ENCODE measurements around the gene CYS1. TPM values are rescaled to one million over a fixed set of nuclear protein-coding genes. Genes with fewer than 3 reads are reported as not detected.

The CYS1 gene, protein sequence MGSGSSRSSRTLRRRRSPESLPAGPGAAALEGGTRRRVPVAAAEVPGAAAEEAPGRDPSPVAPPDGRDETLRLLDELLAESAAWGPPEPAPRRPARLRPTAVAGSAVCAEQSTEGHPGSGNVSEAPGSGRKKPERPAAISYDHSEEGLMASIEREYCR
- 1.6 and 2.6 TPM in 2 replicates for total RNA-seq

DNA sequence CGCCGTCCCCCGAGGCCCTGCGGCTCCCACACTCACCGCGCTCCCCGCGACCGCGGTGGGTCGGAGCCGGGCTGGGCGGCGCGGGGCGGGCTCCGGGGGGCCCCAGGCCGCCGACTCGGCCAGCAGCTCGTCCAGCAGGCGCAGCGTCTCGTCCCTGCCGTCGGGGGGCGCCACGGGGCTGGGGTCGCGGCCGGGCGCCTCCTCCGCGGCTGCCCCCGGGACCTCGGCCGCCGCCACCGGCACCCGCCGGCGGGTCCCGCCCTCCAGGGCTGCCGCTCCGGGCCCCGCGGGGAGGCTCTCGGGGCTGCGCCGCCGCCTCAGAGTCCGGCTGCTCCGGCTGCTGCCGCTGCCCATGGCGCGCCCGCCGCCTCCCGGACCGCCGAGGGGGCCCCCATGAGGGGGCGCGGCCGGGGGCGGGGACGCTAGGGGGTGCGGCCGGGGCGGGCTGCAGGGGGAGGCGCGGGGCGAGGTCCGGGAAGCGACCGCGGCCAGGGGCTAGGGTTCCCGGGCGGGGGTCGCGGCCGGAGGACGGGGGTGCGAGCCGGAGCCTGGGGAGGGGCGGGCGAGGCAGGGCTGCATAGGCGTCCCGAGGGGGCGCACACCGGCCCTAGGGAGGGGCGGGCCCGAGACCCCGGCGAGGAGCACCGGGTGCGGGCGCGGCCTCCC lies at the start of gene CYS1:
CYS1 (minus strand) TSS at position 542 of the 666 bp plus-strand sequence; CDS start at position 354, 188 bp downstream.

DNA sequence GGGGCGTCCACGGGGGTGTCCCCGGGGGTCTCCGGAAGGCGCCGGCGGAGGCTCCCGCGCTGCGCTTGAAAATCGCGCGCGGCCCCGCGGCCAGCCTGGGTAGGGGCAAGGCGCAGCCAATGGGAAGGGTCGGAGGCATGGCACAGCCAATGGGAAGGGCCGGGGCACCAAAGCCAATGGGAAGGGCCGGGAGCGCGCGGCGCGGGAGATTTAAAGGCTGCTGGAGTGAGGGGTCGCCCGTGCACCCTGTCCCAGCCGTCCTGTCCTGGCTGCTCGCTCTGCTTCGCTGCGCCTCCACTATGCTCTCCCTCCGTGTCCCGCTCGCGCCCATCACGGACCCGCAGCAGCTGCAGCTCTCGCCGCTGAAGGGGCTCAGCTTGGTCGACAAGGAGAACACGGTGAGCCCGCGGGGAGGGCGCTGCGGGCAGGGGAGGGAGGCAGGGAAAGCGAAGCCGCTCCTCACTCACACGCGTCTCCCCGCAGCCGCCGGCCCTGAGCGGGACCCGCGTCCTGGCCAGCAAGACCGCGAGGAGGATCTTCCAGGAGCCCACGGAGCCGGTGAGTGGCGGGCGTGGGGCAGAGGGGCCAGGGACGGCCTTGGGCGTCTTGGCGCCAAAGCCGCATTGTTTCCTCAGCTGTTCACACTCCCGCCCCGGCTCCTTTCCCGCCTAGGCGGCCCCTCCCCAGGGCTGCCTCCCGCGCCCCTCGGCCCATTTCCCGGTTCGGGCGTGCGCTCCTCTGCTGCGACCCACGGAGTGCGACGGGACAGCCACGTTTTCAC lies 42.5 kb upstream of the CYS1 start, which contains the start of gene RRM2:
RRM2 (plus strand) TSS at position 240 of the 781 bp plus-strand sequence; CDS start at position 300, 60 bp downstream.

DNA sequence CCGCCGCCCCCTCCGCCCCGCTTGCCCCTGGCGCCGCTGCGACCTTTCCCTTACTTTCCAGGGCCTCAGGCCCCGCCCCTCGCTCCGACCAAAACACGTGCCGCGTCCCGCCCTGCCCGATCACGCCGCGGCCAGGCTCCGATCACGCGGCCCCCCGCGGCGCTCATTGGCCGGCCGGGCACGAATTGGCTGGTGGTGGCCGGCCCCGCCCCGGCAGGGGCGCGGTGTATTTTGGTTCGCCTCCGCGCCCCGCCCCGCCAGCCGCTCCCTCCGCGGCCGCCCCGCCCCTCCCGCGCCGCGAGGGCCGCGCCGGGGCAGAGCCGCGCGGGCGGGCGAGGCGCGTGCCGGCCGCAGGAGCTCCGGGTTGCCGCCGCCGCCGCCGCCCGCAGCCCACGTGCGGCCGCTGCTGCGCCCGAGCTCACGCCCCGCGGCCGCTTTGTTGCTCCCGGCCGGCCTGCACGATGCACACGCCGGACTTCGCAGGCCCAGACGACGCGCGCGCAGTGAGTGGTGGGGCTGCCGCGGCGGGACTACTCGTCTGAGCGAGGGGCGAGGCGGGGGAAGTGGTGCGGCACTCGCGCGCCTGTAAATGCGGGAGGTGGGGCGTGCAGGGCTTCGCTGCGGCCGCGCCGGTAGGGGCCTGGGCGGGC lies 36.8 kb downstream of the CYS1 start, which contains the start of gene KLF11:
KLF11 (plus strand) TSS at position 295 of the 650 bp plus-strand sequence; CDS start at position 462, 167 bp downstream.

Other genes starting within 250 kb of the CYS1 start
- gene TAF1B, start 236.9 kb downstream of the CYS1 start, total RNA-seq = 14.4 and 22.4 TPM in 2 replicates
- gene GRHL1, start 128.7 kb downstream of the CYS1 start, total RNA-seq = 0.20 and 0.33 TPM in 2 replicates
- gene KLF11, start 36.9 kb downstream of the CYS1 start, total RNA-seq = 5.3 and 6.3 TPM in 2 replicates
- gene RRM2, start 42.3 kb upstream of the CYS1 start, total RNA-seq = 5.6 and 9.8 TPM in 2 replicates
- 32.0 and 42.9 TPM in 2 replicates for gene HPCAL1, start 222.5 kb upstream of the CYS1 start, total RNA-seq